22Rv1 (cell line): ENCODE measurements around the gene TESK2.

Experiments
- CTCF ChIP-seq: fragments of 450-650 bp; IDR thresholded peaks from 2 replicates; pipeline ENCODE4 v1.5.1; 2017; ENCODE audit warnings: mild to moderate bottlenecking
- ZFX ChIP-seq: fragments of 450-650 bp; IDR thresholded peaks from 2 replicates; pipeline ENCODE4 v1.6.1; 2017; ENCODE audit warnings: antibody characterized with exemption, borderline replicate concordance

- TF ChIP-seq CTCF (no peak), ZFX (no peak)
These were observed 40.9 kb upstream of the TESK2 start for GRCh38 chr1:45531873-45532272.
